HepG2 (cell line): ENCODE results near the gene DPH2. TPM values are rescaled to one million over a fixed set of nuclear protein-coding genes. Genes with fewer than 3 reads are reported as not detected.

Experiments
- ELF3 ChIP-seq: IDR thresholded peaks from 2 replicates; pipeline ENCODE4 v1.6.1; 2016; ENCODE audit warnings: missing genetic modification reagents, missing compliant biosample characterization
- GATAD2A ChIP-seq: IDR thresholded peaks from 2 replicates; pipeline ENCODE4 v1.6.1; 2016
- GLI4 ChIP-seq: sonication (generic); formaldehyde crosslinking; IDR thresholded peaks from 2 replicates; pipeline ENCODE4 v1.5.1; 2020; ENCODE audit warnings: missing genetic modification reagents, mild to moderate bottlenecking, moderate library complexity, borderline replicate concordance
- HDAC2 ChIP-seq: sonication (generic); formaldehyde crosslinking; IDR thresholded peaks from 2 replicates; pipeline ENCODE4 v1.4.0; 2020; ENCODE audit warnings: missing genetic modification reagents
- HNRNPK ChIP-seq: fragments of 200-400 bp; formaldehyde crosslinking; IDR thresholded peaks from 2 replicates; pipeline ENCODE4 v1.6.1; 2018; ENCODE audit warnings: low read length, low read depth, moderate library complexity, mild to moderate bottlenecking; ENCODE audit not compliant: poor library complexity, severe bottlenecking
- KDM6A ChIP-seq: IDR thresholded peaks from 2 replicates; pipeline ENCODE4 v1.6.1; 2016; ENCODE audit warnings: low read depth
- MYNN ChIP-seq: sonication (generic); formaldehyde crosslinking; IDR thresholded peaks from 2 replicates; pipeline ENCODE4 v1.4.0; 2020; ENCODE audit warnings: mild to moderate bottlenecking, low read depth, missing genetic modification reagents
- PCBP1 ChIP-seq: fragments of 200-400 bp; formaldehyde crosslinking; IDR thresholded peaks from 2 replicates; pipeline ENCODE4 v1.6.1; 2017; ENCODE audit warnings: mild to moderate bottlenecking, low read depth, low read length, borderline replicate concordance
- PHB2 ChIP-seq: fragments of 450-650 bp; IDR thresholded peaks from 2 replicates; pipeline ENCODE4 v1.6.1; 2018; ENCODE audit not compliant: partially characterized antibody
- SRSF9 ChIP-seq: fragments of 200-400 bp; formaldehyde crosslinking; IDR thresholded peaks from 2 replicates; pipeline ENCODE4 v1.6.1; 2018; ENCODE audit warnings: borderline replicate concordance, mild to moderate bottlenecking, low read depth, low read length; ENCODE audit not compliant: insufficient read depth, poor library complexity, severe bottlenecking
- TFAP4 ChIP-seq: sonication (generic); IDR thresholded peaks from 2 replicates; pipeline ENCODE4 v1.6.1; 2016; ENCODE audit warnings: low read depth, borderline replicate concordance
- ZFP1 ChIP-seq: IDR thresholded peaks from 2 replicates; pipeline ENCODE4 v1.6.1; 2016
- ZFY ChIP-seq: sonication (generic); formaldehyde crosslinking; IDR thresholded peaks from 2 replicates; pipeline ENCODE4 v1.4.0; 2020; ENCODE audit warnings: missing genetic modification reagents
- ZNF10 ChIP-seq: sonication (generic); formaldehyde crosslinking; IDR thresholded peaks from 2 replicates; pipeline ENCODE4 v1.4.0; 2020; ENCODE audit warnings: mild to moderate bottlenecking, low read depth, missing genetic modification reagents, borderline replicate concordance
- ZNF460 ChIP-seq: sonication (generic); formaldehyde crosslinking; IDR thresholded peaks from 2 replicates; pipeline ENCODE4 v1.5.1; 2020; ENCODE audit warnings: missing genetic modification reagents, mild to moderate bottlenecking, borderline replicate concordance
- ZNF556 ChIP-seq: sonication (generic); formaldehyde crosslinking; IDR thresholded peaks from 2 replicates; pipeline ENCODE4 v1.4.0; 2020; ENCODE audit warnings: mild to moderate bottlenecking, missing genetic modification reagents, borderline replicate concordance
- ZNF607 ChIP-seq: sonication (generic); formaldehyde crosslinking; IDR thresholded peaks from 2 replicates; pipeline ENCODE4 v1.5.1; 2020; ENCODE audit warnings: missing genetic modification reagents, mild to moderate bottlenecking, borderline replicate concordance
- ZNF615 ChIP-seq: sonication (generic); formaldehyde crosslinking; IDR thresholded peaks from 2 replicates; pipeline ENCODE4 v1.5.0; 2020; ENCODE audit warnings: mild to moderate bottlenecking, missing genetic modification reagents, borderline replicate concordance
- ZNF646 ChIP-seq: sonication (generic); formaldehyde crosslinking; IDR thresholded peaks from 2 replicates; pipeline ENCODE4 v1.9.0; 2021; ENCODE audit warnings: mild to moderate bottlenecking, missing genetic modification reagents
- ZNF674 ChIP-seq: sonication (generic); formaldehyde crosslinking; IDR thresholded peaks from 2 replicates; pipeline ENCODE4 v1.5.0; 2020; ENCODE audit warnings: low read depth, mild to moderate bottlenecking, missing genetic modification reagents
- ZNF776 ChIP-seq: sonication (generic); formaldehyde crosslinking; IDR thresholded peaks from 2 replicates; pipeline ENCODE4 v1.4.0; 2020; ENCODE audit warnings: mild to moderate bottlenecking, missing genetic modification reagents
- polyA plus RNA-seq, 8 experiments: library from polyadenylated mRNA; depleted of rRNA in 3 of 8; stranded (reverse) in 7 of 8; unstranded in 1 of 8; fragments of >200 nt; fragmentation: Illumina TruSeq in 4 of 8; extraction: Trizol in 4 of 8; gene quantifications; 2 replicates each; pipeline versions ENCODE4 v1.2.1 to v1.2.3, GENCODE V29; 2011 to 2016; ENCODE audit warnings: low read depth in 4 of 8, missing spikeins in 1 of 8, mixed read lengths in 1 of 8; ENCODE audit not compliant: insufficient read depth in 1 of 8
- total RNA-seq, 5 experiments: library from RNA; depleted of rRNA; stranded (reverse); fragments of >200 nt; fragmentation: Illumina TruSeq; extraction: Trizol; gene quantifications; 2 replicates each; pipeline ENCODE4 v1.2.3, GENCODE V29; 2016; ENCODE audit warnings: low read depth in 1 of 5
- TF ChIP-seq, protein P1 (sequence below): sonication (generic); formaldehyde crosslinking; IDR thresholded peaks from 2 replicates; pipeline ENCODE4 v1.8.0; 2023; ENCODE audit warnings: mild to moderate bottlenecking, missing genetic modification reagents

DPH2 gene
- total and polyA plus RNA-seq, 2 of the 13 experiments (the other 11 are each of a cell fraction or from before 2014, with no cell fraction given) = 32.2 to 38.3 TPM

GRCh38 chr1:43946236-43947060 lies 23.4 kb upstream of the DPH2 start, which contains the start of gene IPO13 (continued):
- TF ChIP-seq ZNF646 (CRISPR knock-in tag) (peak; percentile 15; the same call in 1 of the 2 replicates), GLI4 (CRISPR knock-in tag) (no peak; the same call in 1 of the 2 replicates), SRSF9 (no peak), MYNN (CRISPR knock-in tag) (no peak), ELF3 (CRISPR knock-in tag) (peak; percentile 86), PHB2 (no peak), HDAC2 (CRISPR knock-in tag) (peak; percentile 65), ZNF615 (CRISPR knock-in tag) (no peak), ZFP1 (CRISPR knock-in tag) (0 out of 2 replicates have a peak, but pooled peaks have one; percentile 54), PCBP1 (no peak), ZFY (peak; percentile 99), ZNF607 (CRISPR knock-in tag) (peak; percentile 83), ZNF10 (CRISPR knock-in tag) (no peak), KDM6A (peak; percentile 36; the same call in 1 of the 2 replicates), TFAP4 (peak; percentile 59; the same call in 1 of the 2 replicates), HNRNPK (peak; percentile 87), GATAD2A (CRISPR knock-in tag) (peak; percentile 78), ZNF460 (CRISPR knock-in tag) (peak; percentile 9; the same call in 1 of the 2 replicates), ZNF556 (peak; percentile 91), ZNF674 (CRISPR knock-in tag) (no peak), ZNF776 (peak; percentile 85)
- TF ChIP-seq, protein P1, sequence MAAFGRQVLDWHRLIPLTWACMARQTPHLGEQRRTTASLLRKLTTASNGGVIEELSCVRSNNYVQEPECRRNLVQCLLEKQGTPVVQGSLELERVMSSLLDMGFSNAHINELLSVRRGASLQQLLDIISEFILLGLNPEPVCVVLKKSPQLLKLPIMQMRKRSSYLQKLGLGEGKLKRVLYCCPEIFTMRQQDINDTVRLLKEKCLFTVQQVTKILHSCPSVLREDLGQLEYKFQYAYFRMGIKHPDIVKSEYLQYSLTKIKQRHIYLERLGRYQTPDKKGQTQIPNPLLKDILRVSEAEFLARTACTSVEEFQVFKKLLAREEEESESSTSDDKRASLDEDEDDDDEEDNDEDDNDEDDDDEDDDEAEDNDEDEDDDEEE (CRISPR knock-in tag) = peak; percentile 83; the same call in 1 of the 2 replicates
